Measurements from ENCODE around the gene UBC. TPM values are rescaled to one million over a fixed set of nuclear protein-coding genes. Genes with fewer than 3 reads are reported as not detected.

Gene UBC
- total and polyA plus RNA-seq, 9 of the 15 experiments (the other 6 are each of a cell fraction or from before 2014, with no cell fraction given), result 533 to 1,153 (median 813) TPM

- TF ChIP-seq JUN (IDR thresholded peaks at IDR 0.05; ENCODE audit: borderline replicate concordance, low read depth, low read length) (peak; percentile 95), JUN (CRISPR knock-in tag; IDR thresholded peaks at IDR 0.05; ENCODE audit: borderline replicate concordance) (no peak; the same call in 1 of the 2 replicates), CCAR2 (IDR thresholded peaks at IDR 0.05; ENCODE audit: low read depth, low read length) (no peak), MLX (CRISPR knock-in tag; conservative IDR thresholded peaks at IDR 0.05) (0 out of 4 replicates have a peak, but pooled peaks of 1 of the 2 experiments have one; percentile 59), DMBX1 (CRISPR knock-in tag; IDR thresholded peaks at IDR 0.05; ENCODE audit: borderline replicate concordance) (peak; percentile 93), ZBTB5 (IDR thresholded peaks at IDR 0.05) (no peak), ATF6 (CRISPR knock-in tag; IDR thresholded peaks at IDR 0.05) (peak; percentile 98), BCLAF1 (IDR thresholded peaks at IDR 0.05; ENCODE audit: borderline replicate concordance in 1 of 2, control insufficient read depth in 1 of 2, low read depth in 2 of 2, low read length in 1 of 2) (peak in 1 of 2 experiments; percentile 30; a peak in 1 of 4 replicates), USF1 (CRISPR knock-in tag; IDR thresholded peaks at IDR 0.05) (peak; percentile 86), ATF4 (CRISPR knock-in tag; IDR thresholded peaks at IDR 0.05) (0 out of 2 replicates have a peak, but pooled peaks have one; percentile 14), ZKSCAN1 (IDR thresholded peaks at IDR 0.05; ENCODE audit: low read depth, low read length) (no peak), ZNF311 (CRISPR knock-in tag; IDR thresholded peaks at IDR 0.05) (peak; percentile 78; the same call in 1 of the 2 replicates), TCF3 (CRISPR knock-in tag; IDR thresholded peaks at IDR 0.05) (peak; percentile 41; the same call in 1 of the 2 replicates)
These were observed 9.9 kb downstream of the UBC start (continued) for GRCh38 chr12:124904306-124905098.

Data from K562 (cell line).